Effector CD8-positive, alpha-beta T cell (primary cell): Measurements from ENCODE around the gene AP3S1.
"Not testable (repeated sequence)": the region's sequence is repeated elsewhere in the genome, so short reads cannot be mapped to it uniquely, and the experiment has no call there.

ENCODE experiments used
- DNase-seq: peaks from one replicate; lab custom pipeline; 2025; lab: John Stamatoyannopoulos, UW
- total RNA-seq, 4 experiments: gene quantifications; one replicate each; lab custom pipeline; 2026; lab: John Stamatoyannopoulos, UW

The AP3S1 gene
- total RNA-seq: 25.2 to 33.3 (median 30.0) reads per million in 4 experiments

DNA sequence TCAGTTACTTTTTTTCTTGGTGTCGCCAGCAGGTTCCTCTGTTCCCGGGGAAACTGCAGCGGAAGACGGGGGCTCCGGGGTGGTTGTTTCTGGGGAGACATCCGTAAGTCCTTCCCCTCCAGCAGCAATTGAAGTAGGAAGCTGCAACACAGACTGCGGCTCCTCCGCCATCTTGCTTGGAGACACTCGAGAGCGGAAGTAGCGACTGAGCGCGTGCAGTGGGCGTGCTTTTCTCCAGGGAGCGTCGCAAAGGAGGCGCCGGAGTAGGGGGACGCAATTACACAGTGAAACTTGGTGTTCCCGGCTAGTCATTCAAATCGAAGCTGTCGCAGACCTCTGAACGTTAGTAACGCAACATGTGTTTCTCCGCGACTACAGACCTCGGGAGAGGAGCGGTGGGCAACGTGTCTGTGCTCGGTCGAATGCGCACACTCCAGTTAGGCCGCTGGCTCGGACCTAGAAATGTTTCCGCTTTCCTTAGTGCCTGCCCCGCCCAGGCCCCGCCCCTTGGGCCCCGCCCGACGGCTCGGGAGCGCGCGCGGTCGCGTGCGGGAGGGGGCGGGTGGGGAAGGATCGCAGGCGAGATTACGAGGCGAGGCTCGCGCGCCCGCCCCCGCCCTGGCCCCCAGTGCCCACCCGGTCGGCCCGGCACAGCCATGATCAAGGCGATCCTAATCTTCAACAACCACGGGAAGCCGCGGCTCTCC, at the start of gene AP3S1, which contains the start of gene ATG12:
AP3S1 (plus strand) TSS at position 554 of the 707 bp plus-strand sequence; CDS start at position 657, 103 bp downstream.
ATG12 (minus strand) TSS at position 184 of the 707 bp plus-strand sequence; CDS start at position 171, 13 bp downstream.
- peak; percentile 81 for DNase-seq

- no peak for DNase-seq
Observed at GRCh38 chr5:115795700-115796099, 46.0 kb upstream of the AP3S1 start.

DNA sequence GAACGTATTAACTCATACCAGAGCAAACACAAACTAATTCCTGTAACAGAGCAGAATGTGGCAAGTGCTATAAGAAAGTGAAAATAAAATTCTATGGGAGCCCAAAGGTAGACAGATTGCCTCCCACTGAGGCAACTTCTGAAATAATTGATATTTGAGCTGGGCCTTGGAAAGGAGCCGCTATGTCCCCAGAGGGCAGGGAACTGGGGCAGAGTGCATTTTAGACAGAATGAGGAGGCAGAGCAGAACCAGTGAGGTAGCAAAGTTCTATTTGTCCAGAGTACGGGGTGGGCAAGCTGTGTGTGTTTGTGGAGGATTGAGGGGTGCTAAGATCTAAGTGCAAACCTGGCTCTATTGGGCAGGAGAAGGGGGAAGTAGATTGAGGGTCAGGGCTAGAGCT, 45.1 kb upstream of the AP3S1 start:
- no peak for DNase-seq

DNA sequence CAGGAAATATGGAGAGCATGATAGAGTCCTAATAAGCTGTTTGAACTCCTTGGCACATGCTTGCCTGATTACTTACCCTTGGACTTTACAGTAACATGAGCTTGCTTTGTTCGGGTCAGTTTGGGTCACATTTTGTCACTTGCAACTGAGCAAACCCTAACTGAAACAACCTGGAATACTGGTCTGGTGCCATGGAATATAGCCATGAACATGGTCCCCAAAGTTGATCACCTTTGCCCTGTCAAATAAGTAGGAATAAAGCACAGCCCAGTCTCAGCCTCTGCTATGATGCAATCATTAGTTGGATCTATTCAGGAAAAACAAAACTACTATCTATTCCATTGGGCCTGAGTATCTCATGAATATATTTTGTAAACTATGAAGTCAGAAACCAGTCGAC, 43.5 kb upstream of the AP3S1 start:
- DNase-seq: no peak

GRCh38 chr5:115800108-115800507, 41.6 kb upstream of the AP3S1 start:
- DNase-seq: no peak

DNA sequence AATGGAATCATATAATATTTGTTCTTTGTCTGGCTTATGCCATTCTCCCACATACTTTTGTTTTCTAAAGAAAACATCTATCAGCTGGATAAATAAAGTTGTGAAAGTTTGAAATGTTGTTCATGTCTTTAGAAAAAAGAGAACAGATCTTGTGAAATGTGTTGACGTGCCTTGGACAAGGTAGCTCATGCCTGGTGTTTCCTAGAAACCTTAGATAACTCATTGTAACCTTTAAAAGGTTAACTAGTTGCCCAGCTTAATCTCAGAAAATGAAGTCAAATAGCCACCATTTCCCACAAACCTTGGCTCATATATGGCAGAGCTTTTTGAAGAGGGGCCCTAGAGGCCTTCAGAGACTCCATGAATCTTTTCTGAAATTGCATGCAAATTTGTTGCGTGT, 40.6 kb upstream of the AP3S1 start:
- DNase-seq: no peak

DNA sequence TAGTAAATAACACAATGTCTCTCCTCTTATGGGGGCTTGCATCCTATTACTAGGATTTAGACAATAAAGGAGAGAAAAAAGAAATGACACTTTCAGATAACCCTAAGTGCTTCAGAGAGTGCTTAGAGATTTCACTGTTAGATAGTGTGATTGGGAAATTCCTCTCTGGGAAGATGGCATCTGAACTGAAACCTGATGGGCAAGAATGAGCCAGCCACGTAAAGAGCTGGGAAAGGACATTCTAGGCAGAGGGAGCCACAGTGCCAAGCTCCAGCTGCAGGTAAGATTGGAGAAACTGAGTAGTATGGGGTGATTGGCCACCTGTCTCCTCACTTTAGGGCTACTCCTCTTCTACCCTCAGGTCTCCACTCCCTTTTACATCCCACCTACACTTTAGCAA, 39.8 kb upstream of the AP3S1 start:
- DNase-seq: no peak

GRCh38 chr5:115806986-115807653, 34.6 kb upstream of the AP3S1 start:
- no peak for DNase-seq

- no peak for DNase-seq
Observed at GRCh38 chr5:115807654-115808052, 34.1 kb upstream of the AP3S1 start.

DNA sequence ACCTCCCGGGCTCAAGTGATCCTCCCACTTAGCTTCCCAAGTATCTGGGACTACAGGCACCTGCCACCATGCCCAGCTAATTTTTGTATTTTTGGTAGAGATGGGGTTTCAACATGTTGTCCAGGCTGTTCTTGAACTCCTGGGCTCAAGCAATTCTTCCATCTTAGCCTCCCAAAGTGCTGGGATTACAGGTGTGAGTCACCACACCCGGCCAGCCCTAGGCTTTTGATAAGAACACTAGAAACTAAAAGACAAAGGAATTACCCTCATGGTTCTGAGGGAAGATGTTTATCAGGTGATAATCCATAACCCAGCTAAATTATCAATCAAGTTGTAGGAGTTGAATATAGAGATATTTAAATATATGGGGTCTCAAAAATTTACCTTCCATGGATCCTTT, 33.7 kb upstream of the AP3S1 start:
- not testable (repeated sequence) for DNase-seq

DNA sequence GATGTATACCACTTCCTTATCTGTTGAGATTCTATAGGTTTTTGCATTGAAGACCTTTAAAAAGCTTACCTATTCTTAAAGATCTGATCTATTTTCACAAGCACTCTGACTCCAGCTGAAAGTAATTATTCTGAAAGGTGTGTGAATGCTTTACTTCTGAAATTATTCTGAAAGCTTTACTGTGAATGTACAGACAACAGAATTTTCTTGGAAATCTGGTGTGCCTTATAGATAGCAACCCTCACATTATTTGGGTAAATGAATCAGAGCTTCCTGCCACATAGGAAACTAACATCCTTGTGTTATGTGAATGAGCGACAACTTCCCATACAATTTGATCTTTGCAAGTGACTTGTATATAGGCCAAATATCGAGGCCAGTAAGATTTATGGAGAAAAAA, 31.8 kb upstream of the AP3S1 start:
- DNase-seq: no peak

- DNase-seq: no peak
Observed at GRCh38 chr5:115810761-115811160, 31.0 kb upstream of the AP3S1 start.

- DNase-seq: no peak
Observed at GRCh38 chr5:115811406-115811805, 30.3 kb upstream of the AP3S1 start.

- DNase-seq: no peak
Observed at GRCh38 chr5:115812372-115812771, 29.4 kb upstream of the AP3S1 start.

- no peak for DNase-seq
Observed at GRCh38 chr5:115813719-115814118, 28.0 kb upstream of the AP3S1 start.

- DNase-seq: no peak
Observed at GRCh38 chr5:115815006-115815692, 26.6 kb upstream of the AP3S1 start.

DNA sequence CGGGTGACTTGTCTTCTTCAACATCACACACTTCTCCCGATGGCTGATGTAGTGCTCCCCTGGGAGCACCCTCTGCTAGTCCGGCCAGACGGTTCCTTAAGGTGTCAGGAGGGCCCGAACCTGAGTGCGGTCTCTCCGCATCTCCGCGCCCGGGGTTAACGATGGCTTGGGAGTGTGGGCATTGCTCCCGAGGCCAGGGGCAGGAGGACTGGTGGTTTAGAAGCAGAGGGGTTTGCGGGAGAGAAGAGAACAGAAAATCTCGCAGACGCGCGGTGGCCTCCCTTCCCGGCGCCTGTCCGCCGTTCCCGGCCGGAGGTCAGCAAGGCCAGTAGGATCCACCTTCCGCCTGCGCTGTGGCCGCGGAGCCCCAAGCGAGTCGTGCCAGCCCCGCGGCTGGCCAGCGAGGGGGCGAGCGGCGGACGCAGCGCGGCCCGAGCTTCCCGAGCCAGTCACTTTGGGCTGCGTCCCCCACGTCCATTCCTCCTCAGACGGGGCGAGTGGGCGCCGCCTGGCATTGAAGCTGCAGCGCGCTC, 26.0 kb upstream of the AP3S1 start:
- DNase-seq: no peak

- no peak for DNase-seq
Observed at GRCh38 chr5:115816226-115817081, 25.3 kb upstream of the AP3S1 start, which contains the start of gene CDO1. Gene CDO1, minus strand, starts transcription at chr5:115816659. Its CDS starts 262 bp downstream, at chr5:115816397.

DNA sequence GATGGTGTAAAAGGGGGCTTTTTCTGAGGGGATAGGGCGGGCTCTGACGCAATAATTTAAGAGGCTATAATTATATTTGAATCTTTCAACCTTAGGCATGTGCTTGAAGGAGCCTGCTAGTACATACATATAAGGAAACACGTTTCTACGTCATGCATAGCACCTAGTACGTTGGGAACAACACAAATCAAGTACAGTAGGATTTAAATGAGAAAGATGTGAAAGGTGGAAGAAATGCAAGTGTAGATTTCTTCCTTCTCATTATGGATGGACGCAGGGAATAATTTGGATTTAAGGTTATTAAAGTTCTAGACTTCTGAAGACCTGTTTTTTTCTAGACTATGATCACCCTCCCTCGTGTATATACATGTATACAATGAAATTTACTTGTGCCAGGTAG, 24.3 kb upstream of the AP3S1 start:
- DNase-seq: no peak

DNA sequence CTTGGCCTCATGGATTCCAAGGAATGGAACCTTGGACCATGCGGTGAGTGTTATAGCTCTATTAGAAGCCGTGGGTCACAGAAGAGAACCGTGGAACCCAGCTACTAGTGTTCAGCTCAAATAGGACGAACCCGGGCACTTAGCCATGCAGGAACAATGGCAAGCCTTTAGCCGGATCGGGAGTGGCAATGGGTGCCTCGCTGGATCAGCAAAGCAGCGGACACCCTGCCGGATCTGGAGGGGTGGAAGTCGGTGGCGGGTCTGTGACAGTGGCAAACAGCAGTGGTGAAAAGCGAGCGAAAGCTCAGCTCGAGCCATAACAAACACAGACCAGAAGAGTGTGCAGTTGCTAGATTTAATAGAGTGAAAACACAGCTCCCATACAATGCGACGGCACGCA, 22.9 kb upstream of the AP3S1 start:
- no peak for DNase-seq

DNA sequence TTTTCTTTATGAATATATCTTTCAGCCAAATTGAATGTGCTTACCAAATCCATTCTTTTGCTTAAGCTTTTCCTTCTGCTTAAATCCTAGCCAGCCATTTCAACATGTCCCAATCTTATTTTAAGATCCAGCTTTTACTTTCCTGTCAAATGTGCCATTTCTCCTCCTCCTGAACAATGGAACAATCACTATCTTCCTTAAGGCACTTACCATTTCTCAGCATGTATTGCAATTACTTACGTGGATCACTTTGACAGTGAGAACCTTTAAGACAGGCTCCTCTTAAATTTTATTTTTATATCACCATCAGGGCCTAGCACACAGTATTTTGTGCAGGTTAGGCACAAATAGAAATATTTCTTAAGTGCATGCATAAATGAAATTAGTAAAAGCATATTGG, 20.9 kb upstream of the AP3S1 start:
- DNase-seq: no peak
